MM.1S (cell line): ENCODE data around the gene PMIS2.

ENCODE experiments used
- DNase-seq: peaks from one replicate; pipeline ENCODE4 v3.0.0-alpha.2; 2015
- H2AFZ ChIP-seq: fragments of 300-600 bp; sonication (generic); 2 replicates; pipeline ENCODE4 v1.6.0; 2016; ENCODE audit warnings: antibody characterized with exemption, low read length
- H3F3A ChIP-seq: fragments of 300-600 bp; sonication (generic); 2 replicates; pipeline ENCODE4 v1.6.1; 2016; ENCODE audit warnings: mild to moderate bottlenecking, antibody characterized with exemption, low read length, moderate library complexity, mixed read lengths; ENCODE audit not compliant: insufficient read depth
- H3K27ac ChIP-seq: fragments of 300-600 bp; sonication (generic); 2 replicates; pipeline ENCODE4 v1.5.1; 2016; ENCODE audit warnings: mild to moderate bottlenecking, low read length
- H3K27me3 ChIP-seq: fragments of 300-600 bp; sonication (generic); replicated peaks from 2 replicates; pipeline ENCODE4 v1.6.0; 2016; ENCODE audit warnings: low read length; ENCODE audit not compliant: insufficient read depth
- H3K36me3 ChIP-seq: fragments of 300-600 bp; sonication (generic); replicated peaks from 2 replicates; pipeline ENCODE4 v1.6.1; 2016; ENCODE audit warnings: mild to moderate bottlenecking, low read length, mixed read lengths; ENCODE audit not compliant: insufficient read depth
- H3K4me1 ChIP-seq: fragments of 300-600 bp; sonication (generic); 2 replicates; pipeline ENCODE4 v1.6.1; 2016; ENCODE audit warnings: low read length, mixed read lengths
- H3K4me2 ChIP-seq: fragments of 300-600 bp; sonication (generic); 2 replicates; pipeline ENCODE4 v1.6.0; 2016; ENCODE audit warnings: low read depth, low read length
- H3K4me3 ChIP-seq: fragments of 300-600 bp; sonication (generic); 2 replicates; pipeline ENCODE4 v1.5.1; 2016; ENCODE audit warnings: low read length, mixed read lengths
- H3K79me2 ChIP-seq: fragments of 300-600 bp; sonication (generic); 2 replicates; pipeline ENCODE4 v1.6.1; 2016; ENCODE audit warnings: mixed run types, low read length, mixed read lengths
- H3K9ac ChIP-seq: fragments of 300-600 bp; sonication (generic); 2 replicates; pipeline ENCODE4 v1.6.1; 2016; ENCODE audit warnings: low read length, mixed read lengths
- H3K9me2 ChIP-seq: fragments of 300-600 bp; sonication (generic); replicated peaks from 2 replicates; pipeline ENCODE4 v1.6.1; 2016; ENCODE audit warnings: mild to moderate bottlenecking, low read length, mixed read lengths; ENCODE audit not compliant: insufficient read depth
- H3K9me3 ChIP-seq: fragments of 300-600 bp; sonication (generic); replicated peaks from 2 replicates; pipeline ENCODE4 v1.6.1; 2016; ENCODE audit warnings: mild to moderate bottlenecking, low read length, mixed read lengths; ENCODE audit not compliant: insufficient read depth
- H4K20me1 ChIP-seq: fragments of 300-600 bp; sonication (generic); 2 replicates; pipeline ENCODE4 v1.6.1; 2016; ENCODE audit warnings: mild to moderate bottlenecking, low read length, moderate library complexity, mixed read lengths; ENCODE audit not compliant: insufficient read depth
- EZH2 ChIP-seq: fragments of 300-600 bp; sonication (generic); optimal IDR thresholded peaks from 2 replicates; pipeline ENCODE3; 2017; ENCODE audit warnings: low read depth, mild to moderate bottlenecking, antibody characterized with exemption, low read length, mixed read lengths
- EZH2phosphoT487 ChIP-seq: fragments of 300-600 bp; sonication (generic); IDR thresholded peaks from 2 replicates; pipeline ENCODE4 v1.6.1; 2018; ENCODE audit warnings: antibody characterized with exemption, low read length
- TF ChIP-seq, protein P1 (sequence below): fragments of 300-600 bp; sonication (generic); IDR thresholded peaks from 2 replicates; pipeline ENCODE4 v1.5.1; 2016; ENCODE audit warnings: antibody characterized with exemption, low read length, mixed read lengths

The PMIS2 gene

GRCh38 chr19:35560677-35561076, 25.3 kb upstream of the PMIS2 start:
- H3K9me3 ChIP-seq, result no peaks in the 10 kb centered on the region
- no peak overlapping the region for H3K9ac ChIP-seq
- no peak for DNase-seq
- no peak for TF ChIP-seq EZH2
- no peak for TF ChIP-seq EZH2phosphoT487
- TF ChIP-seq, protein P1, sequence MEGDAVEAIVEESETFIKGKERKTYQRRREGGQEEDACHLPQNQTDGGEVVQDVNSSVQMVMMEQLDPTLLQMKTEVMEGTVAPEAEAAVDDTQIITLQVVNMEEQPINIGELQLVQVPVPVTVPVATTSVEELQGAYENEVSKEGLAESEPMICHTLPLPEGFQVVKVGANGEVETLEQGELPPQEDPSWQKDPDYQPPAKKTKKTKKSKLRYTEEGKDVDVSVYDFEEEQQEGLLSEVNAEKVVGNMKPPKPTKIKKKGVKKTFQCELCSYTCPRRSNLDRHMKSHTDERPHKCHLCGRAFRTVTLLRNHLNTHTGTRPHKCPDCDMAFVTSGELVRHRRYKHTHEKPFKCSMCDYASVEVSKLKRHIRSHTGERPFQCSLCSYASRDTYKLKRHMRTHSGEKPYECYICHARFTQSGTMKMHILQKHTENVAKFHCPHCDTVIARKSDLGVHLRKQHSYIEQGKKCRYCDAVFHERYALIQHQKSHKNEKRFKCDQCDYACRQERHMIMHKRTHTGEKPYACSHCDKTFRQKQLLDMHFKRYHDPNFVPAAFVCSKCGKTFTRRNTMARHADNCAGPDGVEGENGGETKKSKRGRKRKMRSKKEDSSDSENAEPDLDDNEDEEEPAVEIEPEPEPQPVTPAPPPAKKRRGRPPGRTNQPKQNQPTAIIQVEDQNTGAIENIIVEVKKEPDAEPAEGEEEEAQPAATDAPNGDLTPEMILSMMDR, result no peak
- no peaks in the 10 kb centered on the region for H3K79me2 ChIP-seq
- H3K4me1 ChIP-seq, result no peaks in the 10 kb centered on the region
- no peaks in the 10 kb centered on the region for H3F3A ChIP-seq
- H3K4me3 ChIP-seq, result no peak overlapping the region
- no peaks in the 10 kb centered on the region for H3K36me3 ChIP-seq
- no peak overlapping the region for H3K27ac ChIP-seq
- H3K4me2 ChIP-seq, result no peak overlapping the region
- no peaks in the 10 kb centered on the region for H4K20me1 ChIP-seq
- peaks cover 87% of the 10 kb centered on the region for H3K27me3 ChIP-seq
- no peaks in the 10 kb centered on the region for H3K9me2 ChIP-seq
- H2AFZ ChIP-seq, result no peak overlapping the region

GRCh38 chr19:35561436-35561835, 24.5 kb upstream of the PMIS2 start:
- H3K4me2 ChIP-seq, result no peak overlapping the region
- H3K27ac ChIP-seq, result no peak overlapping the region
- H2AFZ ChIP-seq, result no peak overlapping the region
- H3K4me3 ChIP-seq, result no peak overlapping the region
- H3K9me2 ChIP-seq, result no peaks in the 10 kb centered on the region
- H3F3A ChIP-seq, result no peaks in the 10 kb centered on the region
- DNase-seq, result no peak
- H3K4me1 ChIP-seq, result no peaks in the 10 kb centered on the region
- H3K27me3 ChIP-seq, result peaks cover 82% of the 10 kb centered on the region
- no peaks in the 10 kb centered on the region for H3K79me2 ChIP-seq
- no peaks in the 10 kb centered on the region for H4K20me1 ChIP-seq
- TF ChIP-seq, protein P1, result no peak
- TF ChIP-seq EZH2phosphoT487, result no peak
- TF ChIP-seq EZH2, result no peak
- H3K9me3 ChIP-seq, result no peaks in the 10 kb centered on the region
- no peak overlapping the region for H3K9ac ChIP-seq
- H3K36me3 ChIP-seq, result no peaks in the 10 kb centered on the region

GRCh38 chr19:35562336-35562735, 23.6 kb upstream of the PMIS2 start:
- H3K9ac ChIP-seq, result no peak overlapping the region
- H3K36me3 ChIP-seq, result no peaks in the 10 kb centered on the region
- H3K4me3 ChIP-seq, result no peak overlapping the region
- H3K9me2 ChIP-seq, result no peaks in the 10 kb centered on the region
- H3K4me2 ChIP-seq, result no peak overlapping the region
- H3K27me3 ChIP-seq, result peaks cover 82% of the 10 kb centered on the region
- H3K9me3 ChIP-seq, result no peaks in the 10 kb centered on the region
- H3K79me2 ChIP-seq, result no peaks in the 10 kb centered on the region
- H3K27ac ChIP-seq, result no peak overlapping the region
- no peak for DNase-seq
- TF ChIP-seq EZH2, result no peak
- no peak for TF ChIP-seq EZH2phosphoT487
- TF ChIP-seq, protein P1, result no peak
- no peak overlapping the region for H2AFZ ChIP-seq
- no peaks in the 10 kb centered on the region for H3F3A ChIP-seq
- H4K20me1 ChIP-seq, result no peaks in the 10 kb centered on the region
- H3K4me1 ChIP-seq, result no peaks in the 10 kb centered on the region
